Duodenal mucosa (tissue), 2 donors: ENCODE data around the gene TBC1D10B.
"Not testable (repeated sequence)": the region's sequence is repeated elsewhere in the genome, so short reads cannot be mapped to it uniquely, and the experiment has no call there.

Experiments used
- H3K27ac ChIP-seq: one replicate; pipeline ENCODE4 v1.7.0; 2013; ENCODE audit warnings: low read depth, low read length
- H3K27me3 ChIP-seq, 2 donors: one replicate each; pipeline ENCODE4 v1.7.0; 2013; ENCODE audit warnings: low read length in 2 of 2, control low read depth in 1 of 2; ENCODE audit not compliant: insufficient read depth in 2 of 2, control insufficient read depth in 1 of 2
- H3K36me3 ChIP-seq, 2 donors: one replicate each; pipeline ENCODE4 v1.7.0; 2013; ENCODE audit warnings: low read length in 2 of 2, control low read depth in 1 of 2; ENCODE audit not compliant: insufficient read depth in 2 of 2, control insufficient read depth in 1 of 2
- H3K4me1 ChIP-seq, 2 donors: one replicate each; pipeline ENCODE4 v1.7.0; 2013; ENCODE audit warnings: low read length in 2 of 2, control low read depth in 1 of 2; ENCODE audit not compliant: insufficient read depth in 2 of 2, control insufficient read depth in 1 of 2
- H3K4me3 ChIP-seq, 2 donors: one replicate each; pipeline ENCODE4 v1.7.0; 2013; ENCODE audit warnings: low read length in 2 of 2, low read depth in 1 of 2
- H3K9ac ChIP-seq, 2 donors: one replicate each; pipeline ENCODE4 v1.7.0; 2013; ENCODE audit warnings: low read length in 2 of 2, low read depth in 1 of 2
- H3K9me3 ChIP-seq, 2 donors: one replicate each; pipeline ENCODE4 v1.7.0; 2013; ENCODE audit warnings: low read length in 2 of 2, control low read depth in 1 of 2; ENCODE audit not compliant: control insufficient read depth in 1 of 2

The TBC1D10B gene

GRCh38 chr16:30346286-30346685 lies 24.0 kb downstream of the TBC1D10B start:
- H3K27ac ChIP-seq: no peak overlapping the region
- no peaks in the 10 kb centered on the region for H3K9me3 ChIP-seq
- peaks cover 0 to 12% of the 10 kb centered on the region in 2 donors for H3K36me3 ChIP-seq
- H3K4me3 ChIP-seq: no peak overlapping the region
- H3K9ac ChIP-seq: no peak overlapping the region
- peaks cover 8 to 9% of the 10 kb centered on the region in 2 donors for H3K4me1 ChIP-seq
- no peaks in the 10 kb centered on the region for H3K27me3 ChIP-seq

GRCh38 chr16:30343491-30343820 lies 26.8 kb downstream of the TBC1D10B start:
- H3K27ac ChIP-seq, H3K4me1 ChIP-seq: not testable (repeated sequence)

GRCh38 chr16:30342751-30343490 lies 27.4 kb downstream of the TBC1D10B start:
- H3K27ac ChIP-seq: no peak overlapping the region
- no peak overlapping the region for H3K9ac ChIP-seq
- H3K4me3 ChIP-seq: no peak overlapping the region
- no peaks in the 10 kb centered on the region for H3K9me3 ChIP-seq
- no peaks in the 10 kb centered on the region for H3K4me1 ChIP-seq
- no peaks in the 10 kb centered on the region for H3K27me3 ChIP-seq
- no peaks in the 10 kb centered on the region for H3K36me3 ChIP-seq

More at GRCh38 chr16:30343491-30343820, 26.8 kb downstream of the TBC1D10B start:
- not testable (repeated sequence) for H3K4me3 ChIP-seq, H3K27me3 ChIP-seq, H3K9ac ChIP-seq, H3K9me3 ChIP-seq, H3K36me3 ChIP-seq

- not testable (repeated sequence) for H3K27ac ChIP-seq, H3K9ac ChIP-seq, H3K36me3 ChIP-seq, H3K4me1 ChIP-seq, H3K4me3 ChIP-seq, H3K9me3 ChIP-seq, H3K27me3 ChIP-seq
Measured at GRCh38 chr16:30341971-30342370, 28.3 kb downstream of the TBC1D10B start.

- Histone ChIP-seq H3K9me3 (no peaks in the 10 kb centered on the region), H3K4me3 (no peak overlapping the region), H3K27me3 (no peaks in the 10 kb centered on the region), H3K4me1 (peaks cover 6% of the 10 kb centered on the region in 2 donors), H3K27ac (no peak overlapping the region), H3K36me3 (no peaks in the 10 kb centered on the region), H3K9ac (no peak overlapping the region)
Measured at GRCh38 chr16:30340621-30341020, 29.7 kb downstream of the TBC1D10B start.

- not testable (repeated sequence) for H3K4me3 ChIP-seq, H3K27ac ChIP-seq, H3K9ac ChIP-seq, H3K4me1 ChIP-seq, H3K9me3 ChIP-seq, H3K27me3 ChIP-seq, H3K36me3 ChIP-seq
Measured at GRCh38 chr16:30338715-30339114, 31.6 kb downstream of the TBC1D10B start.

GRCh38 chr16:30337964-30338357 lies 32.3 kb downstream of the TBC1D10B start:
- H3K4me3 ChIP-seq, H3K9ac ChIP-seq, H3K27ac ChIP-seq, H3K27me3 ChIP-seq, H3K4me1 ChIP-seq, H3K9me3 ChIP-seq, H3K36me3 ChIP-seq: not testable (repeated sequence)

GRCh38 chr16:30335598-30336474 lies 34.5 kb downstream of the TBC1D10B start:
- H3K4me1 ChIP-seq: peaks cover 7 to 8% of the 10 kb centered on the region in 2 donors
- H3K4me3 ChIP-seq: peak overlapping the region; percentile 72 to 73
- peak overlapping the region in 1 of 2 donors; percentile 60 for H3K9ac ChIP-seq
- H3K36me3 ChIP-seq: no peaks in the 10 kb centered on the region
- H3K27ac ChIP-seq: peak overlapping the region; percentile 95
- no peaks in the 10 kb centered on the region for H3K27me3 ChIP-seq
- no peaks in the 10 kb centered on the region for H3K9me3 ChIP-seq

- not testable (repeated sequence) for H3K9me3 ChIP-seq, H3K4me1 ChIP-seq, H3K36me3 ChIP-seq, H3K27me3 ChIP-seq
- peak overlapping the region in 1 of 2 donors; percentile 66 for H3K9ac ChIP-seq
- H3K4me3 ChIP-seq: peak overlapping the region; percentile 73 to 74
- peak overlapping the region; percentile 95 for H3K27ac ChIP-seq
Measured at GRCh38 chr16:30335028-30335597, 35.2 kb downstream of the TBC1D10B start.

- not testable (repeated sequence) for H3K27ac ChIP-seq, H3K4me1 ChIP-seq, H3K9me3 ChIP-seq, H3K27me3 ChIP-seq, H3K36me3 ChIP-seq
- Histone ChIP-seq H3K4me3 (peak overlapping the region; percentile 55 to 61), H3K9ac (peak overlapping the region in 1 of 2 donors; percentile 33)
Measured at GRCh38 chr16:30334473-30334989, 35.8 kb downstream of the TBC1D10B start.
